Measurements from ENCODE around the gene CHMP4B. TPM values are rescaled to one million over a fixed set of nuclear protein-coding genes. Genes with fewer than 3 reads are reported as not detected.

CHMP4B gene
- total and polyA plus RNA-seq, 4 donors = 2.7 to 37.2 (median 17.2) TPM

DNA sequence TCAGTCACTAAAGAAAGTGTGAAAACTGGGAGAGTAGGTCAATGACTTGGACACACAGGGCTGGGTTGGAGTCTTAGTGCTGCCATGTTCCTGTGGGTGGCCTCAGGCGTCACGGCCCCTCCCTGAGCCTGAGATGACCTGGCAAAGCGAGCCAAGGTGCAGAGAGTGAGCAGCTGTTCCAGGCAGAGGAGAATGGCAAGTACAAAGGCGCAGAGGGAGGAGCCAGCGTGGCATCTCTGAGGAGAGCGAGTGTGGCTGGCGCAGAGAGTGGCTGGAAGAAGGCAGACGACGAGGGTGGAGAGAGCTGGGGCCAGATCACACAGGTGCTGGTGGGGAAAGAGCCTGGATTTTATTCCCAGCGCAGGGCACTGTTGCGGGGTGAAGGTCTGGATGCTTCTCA is 20.6 kb upstream of the CHMP4B start:
- Histone ChIP-seq H3K4me3 (ENCODE audit: low read depth in 1 of 3, low read length in 3 of 3) (no peak overlapping the region), H3K36me3 (ENCODE audit: control insufficient read depth in 4 of 4, insufficient read depth in 3 of 4, low read depth in 1 of 4, low read length in 3 of 4) (no peaks in the 10 kb centered on the region), H3K27me3 (ENCODE audit: control insufficient read depth in 4 of 4, insufficient read depth in 4 of 4, low read length in 3 of 4) (no peaks in the 10 kb centered on the region), H3K4me1 (ENCODE audit: control insufficient read depth in 4 of 4, insufficient read depth in 4 of 4, low read length in 3 of 4) (no peaks in the 10 kb centered on the region), H3K9ac (ENCODE audit: low read depth in 1 of 2, low read length in 2 of 2) (no peak overlapping the region), H3K27ac (ENCODE audit: low read depth in 1 of 2, low read length in 2 of 2) (no peak overlapping the region), H3K9me3 (ENCODE audit: control insufficient read depth in 4 of 4, low read length in 3 of 4) (no peaks in the 10 kb centered on the region)
- 87% methylated on average over 11 of the region's 11 CpGs for WGBS
- TF ChIP-seq NR2F2 (IDR thresholded peaks at IDR 0.05) (no peak), SP1 (IDR thresholded peaks at IDR 0.05) (no peak)
- no peak for DNase-seq (ENCODE audit: low spot score)

DNA sequence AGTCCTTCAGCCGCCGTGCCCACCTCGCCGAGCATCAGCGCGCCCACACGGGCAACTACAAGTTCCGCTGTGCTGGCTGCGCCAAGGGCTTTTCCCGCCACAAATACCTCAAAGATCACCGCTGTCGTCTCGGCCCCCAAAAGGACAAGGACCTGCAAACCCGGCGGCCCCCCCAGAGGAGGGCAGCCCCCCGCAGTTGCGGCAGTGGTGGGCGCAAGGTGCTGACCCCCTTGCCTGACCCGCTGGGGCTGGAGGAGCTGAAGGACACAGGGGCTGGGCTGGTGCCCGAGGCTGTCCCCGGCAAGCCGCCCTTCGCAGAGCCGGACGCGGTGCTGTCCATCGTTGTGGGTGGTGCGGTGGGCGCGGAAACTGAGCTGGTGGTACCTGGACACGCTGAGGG is 20.1 kb upstream of the CHMP4B start:
- no peaks in the 10 kb centered on the region for H3K36me3 ChIP-seq (ENCODE audit: control insufficient read depth in 4 of 4, insufficient read depth in 3 of 4, low read depth in 1 of 4, low read length in 3 of 4)
- no peak for DNase-seq (ENCODE audit: low spot score)
- TF ChIP-seq FOXA1 (IDR thresholded peaks at IDR 0.05) = no peak
- TF ChIP-seq, protein P1, sequence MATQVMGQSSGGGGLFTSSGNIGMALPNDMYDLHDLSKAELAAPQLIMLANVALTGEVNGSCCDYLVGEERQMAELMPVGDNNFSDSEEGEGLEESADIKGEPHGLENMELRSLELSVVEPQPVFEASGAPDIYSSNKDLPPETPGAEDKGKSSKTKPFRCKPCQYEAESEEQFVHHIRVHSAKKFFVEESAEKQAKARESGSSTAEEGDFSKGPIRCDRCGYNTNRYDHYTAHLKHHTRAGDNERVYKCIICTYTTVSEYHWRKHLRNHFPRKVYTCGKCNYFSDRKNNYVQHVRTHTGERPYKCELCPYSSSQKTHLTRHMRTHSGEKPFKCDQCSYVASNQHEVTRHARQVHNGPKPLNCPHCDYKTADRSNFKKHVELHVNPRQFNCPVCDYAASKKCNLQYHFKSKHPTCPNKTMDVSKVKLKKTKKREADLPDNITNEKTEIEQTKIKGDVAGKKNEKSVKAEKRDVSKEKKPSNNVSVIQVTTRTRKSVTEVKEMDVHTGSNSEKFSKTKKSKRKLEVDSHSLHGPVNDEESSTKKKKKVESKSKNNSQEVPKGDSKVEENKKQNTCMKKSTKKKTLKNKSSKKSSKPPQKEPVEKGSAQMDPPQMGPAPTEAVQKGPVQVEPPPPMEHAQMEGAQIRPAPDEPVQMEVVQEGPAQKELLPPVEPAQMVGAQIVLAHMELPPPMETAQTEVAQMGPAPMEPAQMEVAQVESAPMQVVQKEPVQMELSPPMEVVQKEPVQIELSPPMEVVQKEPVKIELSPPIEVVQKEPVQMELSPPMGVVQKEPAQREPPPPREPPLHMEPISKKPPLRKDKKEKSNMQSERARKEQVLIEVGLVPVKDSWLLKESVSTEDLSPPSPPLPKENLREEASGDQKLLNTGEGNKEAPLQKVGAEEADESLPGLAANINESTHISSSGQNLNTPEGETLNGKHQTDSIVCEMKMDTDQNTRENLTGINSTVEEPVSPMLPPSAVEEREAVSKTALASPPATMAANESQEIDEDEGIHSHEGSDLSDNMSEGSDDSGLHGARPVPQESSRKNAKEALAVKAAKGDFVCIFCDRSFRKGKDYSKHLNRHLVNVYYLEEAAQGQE (IDR thresholded peaks at IDR 0.05) = no peak
- no peak for TF ChIP-seq EGR1 (IDR thresholded peaks at IDR 0.05; ENCODE audit: low read depth in 2 of 2)
- no peak for TF ChIP-seq TAF1 (conservative IDR thresholded peaks at IDR 0.05)
- TF ChIP-seq YY1 (IDR thresholded peaks at IDR 0.05) = no peak
- TF ChIP-seq, protein P2, sequence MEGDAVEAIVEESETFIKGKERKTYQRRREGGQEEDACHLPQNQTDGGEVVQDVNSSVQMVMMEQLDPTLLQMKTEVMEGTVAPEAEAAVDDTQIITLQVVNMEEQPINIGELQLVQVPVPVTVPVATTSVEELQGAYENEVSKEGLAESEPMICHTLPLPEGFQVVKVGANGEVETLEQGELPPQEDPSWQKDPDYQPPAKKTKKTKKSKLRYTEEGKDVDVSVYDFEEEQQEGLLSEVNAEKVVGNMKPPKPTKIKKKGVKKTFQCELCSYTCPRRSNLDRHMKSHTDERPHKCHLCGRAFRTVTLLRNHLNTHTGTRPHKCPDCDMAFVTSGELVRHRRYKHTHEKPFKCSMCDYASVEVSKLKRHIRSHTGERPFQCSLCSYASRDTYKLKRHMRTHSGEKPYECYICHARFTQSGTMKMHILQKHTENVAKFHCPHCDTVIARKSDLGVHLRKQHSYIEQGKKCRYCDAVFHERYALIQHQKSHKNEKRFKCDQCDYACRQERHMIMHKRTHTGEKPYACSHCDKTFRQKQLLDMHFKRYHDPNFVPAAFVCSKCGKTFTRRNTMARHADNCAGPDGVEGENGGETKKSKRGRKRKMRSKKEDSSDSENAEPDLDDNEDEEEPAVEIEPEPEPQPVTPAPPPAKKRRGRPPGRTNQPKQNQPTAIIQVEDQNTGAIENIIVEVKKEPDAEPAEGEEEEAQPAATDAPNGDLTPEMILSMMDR (IDR thresholded peaks at IDR 0.05; ENCODE audit: low read depth, low read length, missing input control) = no peak
- TF ChIP-seq RAD21 (IDR thresholded peaks at IDR 0.05) = no peak
- no peak for TF ChIP-seq HNF4G (IDR thresholded peaks at IDR 0.05)
- no peak for TF ChIP-seq RXRA (IDR thresholded peaks at IDR 0.05)
- no peak overlapping the region for H3K27ac ChIP-seq (ENCODE audit: low read depth in 1 of 2, low read length in 2 of 2)
- H3K9me3 ChIP-seq (ENCODE audit: control insufficient read depth in 4 of 4, low read length in 3 of 4) = no peaks in the 10 kb centered on the region
- no peak overlapping the region for H3K4me3 ChIP-seq (ENCODE audit: low read depth in 1 of 3, low read length in 3 of 3)
- H3K9ac ChIP-seq (ENCODE audit: low read depth in 1 of 2, low read length in 2 of 2) = no peak overlapping the region
- no peaks in the 10 kb centered on the region for H3K27me3 ChIP-seq (ENCODE audit: control insufficient read depth in 4 of 4, insufficient read depth in 4 of 4, low read length in 3 of 4)
- H3K4me1 ChIP-seq (ENCODE audit: control insufficient read depth in 4 of 4, insufficient read depth in 4 of 4, low read length in 3 of 4) = no peaks in the 10 kb centered on the region
- 96% methylated on average over 31 of the region's 31 CpGs for WGBS

DNA sequence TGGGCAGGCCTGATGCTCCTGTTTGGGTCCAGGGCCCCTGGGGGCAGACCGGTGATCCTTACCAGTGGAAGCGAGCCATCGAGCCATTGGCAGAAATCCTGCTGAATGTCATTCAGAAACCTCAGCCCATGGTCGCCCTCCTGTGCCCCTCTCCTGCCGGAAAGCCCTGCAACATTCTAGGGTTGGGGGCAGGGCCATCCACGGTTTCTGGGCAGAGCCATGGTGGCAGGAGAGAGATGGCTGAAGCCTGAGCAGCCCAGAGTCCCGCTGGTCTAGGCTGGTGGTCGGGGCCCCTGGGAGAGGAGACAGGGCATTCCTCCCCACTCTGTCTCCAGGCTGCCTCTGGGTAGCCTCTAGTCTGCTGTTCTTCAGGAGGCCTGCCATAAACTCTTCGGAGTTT is 19.6 kb upstream of the CHMP4B start:
- DNase-seq (ENCODE audit: low spot score) = no peak
- Histone ChIP-seq H3K4me3 (ENCODE audit: low read depth in 1 of 3, low read length in 3 of 3) (no peak overlapping the region), H3K36me3 (ENCODE audit: control insufficient read depth in 4 of 4, insufficient read depth in 3 of 4, low read depth in 1 of 4, low read length in 3 of 4) (no peaks in the 10 kb centered on the region), H3K4me1 (ENCODE audit: control insufficient read depth in 4 of 4, insufficient read depth in 4 of 4, low read length in 3 of 4) (no peaks in the 10 kb centered on the region), H3K27ac (ENCODE audit: low read depth in 1 of 2, low read length in 2 of 2) (no peak overlapping the region), H3K27me3 (ENCODE audit: control insufficient read depth in 4 of 4, insufficient read depth in 4 of 4, low read length in 3 of 4) (no peaks in the 10 kb centered on the region), H3K9me3 (ENCODE audit: control insufficient read depth in 4 of 4, low read length in 3 of 4) (no peaks in the 10 kb centered on the region), H3K9ac (ENCODE audit: low read depth in 1 of 2, low read length in 2 of 2) (no peak overlapping the region)
- WGBS = 96% methylated on average over 9 of the region's 9 CpGs
- TF ChIP-seq NR2F2 (IDR thresholded peaks at IDR 0.05) (no peak), RAD21 (IDR thresholded peaks at IDR 0.05) (no peak), EGR1 (IDR thresholded peaks at IDR 0.05; ENCODE audit: low read depth in 2 of 2) (no peak), SP1 (IDR thresholded peaks at IDR 0.05) (no peak), GABPA (IDR thresholded peaks at IDR 0.05 in 1 of 2, conservative IDR thresholded peaks at IDR 0.05 in 1 of 2) (no peak), HNF4G (IDR thresholded peaks at IDR 0.05) (no peak), JUND (IDR thresholded peaks at IDR 0.05) (no peak), RXRA (IDR thresholded peaks at IDR 0.05) (no peak), FOXA1 (IDR thresholded peaks at IDR 0.05) (no peak), TAF1 (conservative IDR thresholded peaks at IDR 0.05) (no peak), YY1 (IDR thresholded peaks at IDR 0.05) (no peak)
- TF ChIP-seq, protein P2 (IDR thresholded peaks at IDR 0.05; ENCODE audit: low read depth, low read length, missing input control) = no peak
- TF ChIP-seq, protein P3, sequence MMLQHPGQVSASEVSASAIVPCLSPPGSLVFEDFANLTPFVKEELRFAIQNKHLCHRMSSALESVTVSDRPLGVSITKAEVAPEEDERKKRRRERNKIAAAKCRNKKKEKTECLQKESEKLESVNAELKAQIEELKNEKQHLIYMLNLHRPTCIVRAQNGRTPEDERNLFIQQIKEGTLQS (IDR thresholded peaks at IDR 0.05) = no peak
- TF ChIP-seq, protein P4, sequence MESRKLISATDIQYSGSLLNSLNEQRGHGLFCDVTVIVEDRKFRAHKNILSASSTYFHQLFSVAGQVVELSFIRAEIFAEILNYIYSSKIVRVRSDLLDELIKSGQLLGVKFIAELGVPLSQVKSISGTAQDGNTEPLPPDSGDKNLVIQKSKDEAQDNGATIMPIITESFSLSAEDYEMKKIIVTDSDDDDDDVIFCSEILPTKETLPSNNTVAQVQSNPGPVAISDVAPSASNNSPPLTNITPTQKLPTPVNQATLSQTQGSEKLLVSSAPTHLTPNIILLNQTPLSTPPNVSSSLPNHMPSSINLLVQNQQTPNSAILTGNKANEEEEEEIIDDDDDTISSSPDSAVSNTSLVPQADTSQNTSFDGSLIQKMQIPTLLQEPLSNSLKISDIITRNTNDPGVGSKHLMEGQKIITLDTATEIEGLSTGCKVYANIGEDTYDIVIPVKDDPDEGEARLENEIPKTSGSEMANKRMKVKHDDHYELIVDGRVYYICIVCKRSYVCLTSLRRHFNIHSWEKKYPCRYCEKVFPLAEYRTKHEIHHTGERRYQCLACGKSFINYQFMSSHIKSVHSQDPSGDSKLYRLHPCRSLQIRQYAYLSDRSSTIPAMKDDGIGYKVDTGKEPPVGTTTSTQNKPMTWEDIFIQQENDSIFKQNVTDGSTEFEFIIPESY (IDR thresholded peaks at IDR 0.05) = no peak

Data from liver (tissue), 9 donors.